ENCODE results near the gene QSOX1. TPM values are rescaled to one million over a fixed set of nuclear protein-coding genes. Genes with fewer than 3 reads are reported as not detected.

The QSOX1 gene
- total and polyA plus RNA-seq, 2 of the 4 experiments (the other 2 are of a cell fraction): 102 to 791 TPM

GRCh38 chr1:180141381-180141934 is 13.2 kb upstream of the QSOX1 start:
- Histone ChIP-seq H2AK5ac (ENCODE audit: low read depth, low read length) (no peak overlapping the region), H3K9me3 (ENCODE audit: control insufficient read depth, insufficient read depth, low read length) (no peaks in the 10 kb centered on the region), H3K9ac (ENCODE audit: low read depth, low read length) (no peak overlapping the region), H3K4ac (ENCODE audit: low read depth, low read length) (no peak overlapping the region), H2BK20ac (ENCODE audit: low read depth, low read length) (no peak overlapping the region), H3K9me1 (ENCODE audit: insufficient read depth, low read length) (no peaks in the 10 kb centered on the region), H3K23ac (ENCODE audit: low read depth, low read length) (no peak overlapping the region), H4K5ac (ENCODE audit: low read depth, low read length) (no peak overlapping the region), H3K4me1 (ENCODE audit: control insufficient read depth, insufficient read depth, low read length) (peaks cover 6% of the 10 kb centered on the region), H4K20me1 (ENCODE audit: insufficient read depth, low read length) (no peaks in the 10 kb centered on the region), H2AFZ (replicated peaks; ENCODE audit: low read length, poor library complexity) (no peak overlapping the region), H4K8ac (ENCODE audit: low read depth in 2 of 2, low read length in 2 of 2) (no peak overlapping the region; a peak in 1 of 4 replicates), H2BK15ac (ENCODE audit: low read depth, low read length) (no peak overlapping the region), H2BK120ac (ENCODE audit: low read depth, low read length) (no peak overlapping the region), H2BK5ac (ENCODE audit: low read depth, low read length, poor library complexity, severe bottlenecking) (no peak overlapping the region), H2AK9ac (replicated peaks; ENCODE audit: low read depth, low read length, poor library complexity) (no peak overlapping the region), H4K91ac (ENCODE audit: insufficient read depth, low read depth, low read length) (no peak overlapping the region), H3K14ac (replicated peaks; ENCODE audit: low read depth, low read length) (no peak overlapping the region), H3K36me3 (ENCODE audit: control insufficient read depth, insufficient read depth, low read length) (no peaks in the 10 kb centered on the region), H3K18ac (ENCODE audit: low read depth, low read length) (no peak overlapping the region), H3K27me3 (ENCODE audit: control insufficient read depth, insufficient read depth, low read length) (no peaks in the 10 kb centered on the region), H3K27ac (ENCODE audit: insufficient read depth, low read length) (no peak overlapping the region), H3K4me2 (ENCODE audit: low read depth, low read length) (no peak overlapping the region), H3K79me1 (ENCODE audit: low read depth in 1 of 2, low read length in 2 of 2) (no peaks in the 10 kb centered on the region), H3K56ac (ENCODE audit: extremely low read depth, insufficient read depth, low read length) (no peak overlapping the region), H3K4me3 (ENCODE audit: insufficient read depth, low read depth, low read length) (no peak overlapping the region)
- intact Hi-C loops (cut with micrococcal nuclease): no loop called here
- WGBS, 2 experiments (ENCODE audit: extremely low coverage in 2 of 2, insufficient read length in 1 of 2): 80% methylated on average over 1 of the region's 6 CpGs; no CpG with 5 or more reads in 1 of the 2 experiments
- dilution Hi-C loops (cut with HindIII; ENCODE audit: low sequenced_read_pairs, unreplicated experiment): no loop called here
- CTCF ChIA-PET: no interaction called here
- no peak for ATAC-seq (ENCODE audit: low read depth)
- no TSS peak for BruUV-seq (replicated peaks)
- POLR2A ChIA-PET (ENCODE audit: unreplicated experiment): no interaction called here
- in situ Hi-C loops (cut with MboI; ENCODE audit: low sequenced_read_pairs): no loop called here
- no peak for TF ChIP-seq CTCF (conservative IDR thresholded peaks at IDR 0.05; ENCODE audit: low read depth, low read length)
- TF ChIP-seq SMC3 (IDR thresholded peaks at IDR 0.05; ENCODE audit: low read depth, low read length): no peak
- no peak for TF ChIP-seq POLR2A (IDR thresholded peaks at IDR 0.05; ENCODE audit: low read depth, low read length)
- TF ChIP-seq MXI1 (IDR thresholded peaks at IDR 0.05; ENCODE audit: borderline replicate concordance, low read depth, low read length): no peak
- TF ChIP-seq ELK1 (IDR thresholded peaks at IDR 0.05; ENCODE audit: borderline replicate concordance, low read depth, low read length): no peak
- no peak for TF ChIP-seq NFE2L2 (IDR thresholded peaks at IDR 0.05; ENCODE audit: low read depth, low read length)
- TF ChIP-seq RAD21 (IDR thresholded peaks at IDR 0.05; ENCODE audit: low read length): no peak
- TF ChIP-seq MAFK (IDR thresholded peaks at IDR 0.05; ENCODE audit: low read depth, low read length): no peak
- TF ChIP-seq RFX5 (IDR thresholded peaks at IDR 0.05; ENCODE audit: low read depth, low read length): no peak
- no peak for TF ChIP-seq BHLHE40 (IDR thresholded peaks at IDR 0.05; ENCODE audit: low read depth, low read length)
- no peak for DNase-seq
